SK-N-MC (cell line): Measurements from ENCODE around the gene PCDHGA1.

ENCODE experiments used
- EZH2 ChIP-seq: fragments of 200-600 bp; sonication (generic); IDR thresholded peaks from one replicate; pipeline ENCODE4 v1.6.1; 2017; ENCODE audit warnings: antibody characterized with exemption
- FOXP2 ChIP-seq: optimal IDR thresholded peaks from 2 replicates; pipeline ENCODE3; 2011; ENCODE audit warnings: mild to moderate bottlenecking, moderate library complexity; ENCODE audit not compliant: insufficient read depth; ENCODE audit errors: extremely low read length, control extremely low read depth
- POLR2AphosphoS5 ChIP-seq: IDR thresholded peaks from 2 replicates; pipeline ENCODE4 v1.6.1; 2012; ENCODE audit warnings: mild to moderate bottlenecking, low read depth, low read length, borderline replicate concordance

- TF ChIP-seq POLR2AphosphoS5 (no peak), EZH2 (no peak), FOXP2 (no peak)
Observed at GRCh38 chr5:141503681-141504080, 173.4 kb downstream of the PCDHGA1 start.
